Stimulated activated CD8-positive, alpha-beta memory T cell treated with anti-CD3 and anti-CD28 coated beads, Interleukin-4, amount 100 ng/mL, for 24 hours (primary cell): ENCODE results near the gene RELA.
"Not testable (repeated sequence)": the region's sequence is repeated elsewhere in the genome, so short reads cannot be mapped to it uniquely, and the experiment has no call there.

ENCODE experiments used
- DNase-seq: peaks from one replicate; pipeline ENCODE4 v3.0.0-alpha.2; 2020; ENCODE audit warnings: low read depth

Gene RELA

GRCh38 chr11:65663639-65664200 is 1.0 kb upstream of the RELA start:
- DNase-seq: no peak

GRCh38 chr11:65662247-65662798 is 393 bp downstream of the RELA start:
- no peak for DNase-seq

- DNase-seq: no peak
Measured at GRCh38 chr11:65661599-65662246, 993 bp downstream of the RELA start.

- not testable (repeated sequence) for DNase-seq
Measured at GRCh38 chr11:65660908-65661307, 1.8 kb downstream of the RELA start.

- DNase-seq: no peak
Measured at GRCh38 chr11:65660038-65660437, 2.7 kb downstream of the RELA start.

- DNase-seq: no peak
Measured at GRCh38 chr11:65658174-65659021, 4.3 kb downstream of the RELA start.

GRCh38 chr11:65657426-65657825 is 5.3 kb downstream of the RELA start:
- DNase-seq: no peak

- DNase-seq: no peak
Measured at GRCh38 chr11:65655570-65656332, 7.0 kb downstream of the RELA start.

GRCh38 chr11:65654375-65655349 is 8.1 kb downstream of the RELA start:
- no peak for DNase-seq

- no peak for DNase-seq
Measured at GRCh38 chr11:65653229-65654225, 9.2 kb downstream of the RELA start.

GRCh38 chr11:65652511-65653228 is 10.0 kb downstream of the RELA start:
- peak; percentile 96 for DNase-seq

GRCh38 chr11:65651589-65652510 is 10.9 kb downstream of the RELA start:
- DNase-seq: no peak

GRCh38 chr11:65651339-65651588 is 11.5 kb downstream of the RELA start:
- DNase-seq: no peak

GRCh38 chr11:65650547-65651338 is 12.0 kb downstream of the RELA start:
- DNase-seq: no peak

GRCh38 chr11:65649656-65650546 is 12.8 kb downstream of the RELA start:
- DNase-seq: no peak

GRCh38 chr11:65648997-65649493 is 13.7 kb downstream of the RELA start:
- DNase-seq: no peak
